B cell (primary cell): Measurements from ENCODE around the gene GSS. TPM values are rescaled to one million over a fixed set of nuclear protein-coding genes. Genes with fewer than 3 reads are reported as not detected.

Experiments
- ATAC-seq: fragments of 200-7000 bp; cut with Tn5 transposase; one replicate; pipeline ENCODE4 v1.10.0; 2021; ENCODE audit warnings: low read depth, mild to moderate bottlenecking, moderate number of reproducible peaks, moderate library complexity
- CTCF ChIA-PET: fragments of 350-600 bp; sonication (Branson Sonifier 250); formaldehyde crosslinking; loops from one replicate; lab custom pipeline; 2021; ENCODE audit warnings: antibody characterized with exemption, inconsistent platforms; lab: Charles Lee
- POLR2A ChIA-PET: fragments of 350-600 bp; sonication (Branson Sonifier 250); formaldehyde crosslinking; loops from one replicate; lab custom pipeline; 2021; ENCODE audit warnings: antibody characterized with exemption; lab: Charles Lee
- DNase-seq: peaks from one replicate; pipeline ENCODE4 v3.0.0; 2013
- H2AFZ ChIP-seq: 2 replicates; pipeline ENCODE4 v1.6.1; 2012; ENCODE audit warnings: mild to moderate bottlenecking, low read depth, low read length; ENCODE audit not compliant: insufficient read depth, poor library complexity, severe bottlenecking
- H3K27ac ChIP-seq, 2 donors: 1 replicate in 1 of 2; 2 replicates in 1 of 2; pipeline ENCODE4 v1.5.1; 2012 to 2013; ENCODE audit warnings: low read length in 2 of 2, mild to moderate bottlenecking in 2 of 2, moderate library complexity in 1 of 2
- H3K27me3 ChIP-seq, 4 experiments: fragments of 200-600 bp in 1 of 4; sonication (generic) in 1 of 4; replicated peaks in 1 of 4; 1 replicate in 2 of 4; 2 replicates in 2 of 4; pipeline versions ENCODE4 v1.6.1 to v1.7.0; 2013 to 2016; ENCODE audit warnings: low read length in 3 of 4, mild to moderate bottlenecking in 2 of 4, mixed read lengths in 1 of 4, moderate library complexity in 1 of 4; ENCODE audit not compliant: insufficient read depth in 4 of 4, control insufficient read depth in 3 of 4; ENCODE audit errors: control extremely low read depth in 1 of 4
- H3K36me3 ChIP-seq, 2 experiments: replicated peaks in 1 of 2; 1 replicate in 1 of 2; 2 replicates in 1 of 2; pipeline versions ENCODE4 v1.6.1 to v1.7.1; 2013; ENCODE audit warnings: low read length in 1 of 2; ENCODE audit not compliant: insufficient read depth in 2 of 2, control insufficient read depth in 1 of 2; ENCODE audit errors: control extremely low read depth in 1 of 2, extremely low read depth in 1 of 2
- H3K4me1 ChIP-seq, 2 donors: fragments of 200-600 bp in 1 of 2; sonication (generic) in 1 of 2; 1 replicate in 1 of 2; 2 replicates in 1 of 2; pipeline versions ENCODE4 v1.5.1 to v1.6.1; 2013 to 2017; ENCODE audit warnings: low read length in 2 of 2; ENCODE audit not compliant: control insufficient read depth in 2 of 2, insufficient read depth in 2 of 2
- H3K4me2 ChIP-seq: replicated peaks from 2 replicates; pipeline ENCODE3; 2012; ENCODE audit warnings: mild to moderate bottlenecking, low read depth, low read length; ENCODE audit not compliant: poor library complexity, severe bottlenecking
- H3K4me3 ChIP-seq, 5 experiments: fragments of 200-600 bp in 1 of 5; sonication (generic) in 1 of 5; 1 replicate in 3 of 5; 2 replicates in 2 of 5; pipeline versions ENCODE4 v1.5.1 to v1.7.0; 2011 to 2016; ENCODE audit warnings: low read length in 4 of 5, mild to moderate bottlenecking in 4 of 5, low read depth in 2 of 5, control low read depth in 1 of 5, moderate library complexity in 1 of 5; ENCODE audit not compliant: insufficient read depth in 1 of 5; ENCODE audit errors: control extremely low read depth in 1 of 5, extremely low read depth in 1 of 5
- H3K79me2 ChIP-seq: fragments of 200-600 bp; sonication (generic); one replicate; pipeline ENCODE4 v1.6.0; 2016; ENCODE audit warnings: low read length; ENCODE audit not compliant: control insufficient read depth, insufficient read depth
- H3K9ac ChIP-seq: fragments of 200-600 bp; sonication (generic); 2 replicates; pipeline ENCODE4 v1.6.1; 2017; ENCODE audit warnings: mild to moderate bottlenecking, low read length, moderate library complexity
- H3K9me3 ChIP-seq, 3 donors: one replicate each; pipeline versions ENCODE4 v1.6.1 to v1.7.1; 2013; ENCODE audit warnings: low read length in 2 of 3; ENCODE audit not compliant: control insufficient read depth in 2 of 3, insufficient read depth in 1 of 3; ENCODE audit errors: control extremely low read depth in 1 of 3
- H4K20me1 ChIP-seq: 2 replicates; pipeline ENCODE4 v1.6.0; 2012; ENCODE audit warnings: mild to moderate bottlenecking, low read length; ENCODE audit not compliant: insufficient read depth, control insufficient read depth, poor library complexity, severe bottlenecking
- H3K27ac Mint-ChIP-seq: one replicate; pipeline ENCODE4 v1.8.0; 2021; ENCODE audit warnings: mixed read lengths
- H3K27me3 Mint-ChIP-seq: one replicate; pipeline ENCODE4 v1.8.0; 2021; ENCODE audit warnings: mixed read lengths
- H3K4me1 Mint-ChIP-seq: one replicate; pipeline ENCODE4 v1.8.0; 2021; ENCODE audit warnings: mixed read lengths
- H3K4me3 Mint-ChIP-seq: one replicate; pipeline ENCODE4 v1.8.0; 2021; ENCODE audit warnings: mixed read lengths
- H3K9me3 Mint-ChIP-seq: one replicate; pipeline ENCODE4 v1.8.0; 2022; ENCODE audit warnings: mixed read lengths; ENCODE audit not compliant: insufficient read depth
- CTCF ChIP-seq: fragments of 200-600 bp; IDR thresholded peaks from one replicate; pipeline ENCODE4 v1.8.0; 2022; ENCODE audit warnings: antibody characterized with exemption, mild to moderate bottlenecking
- EZH2 ChIP-seq: IDR thresholded peaks from 2 replicates; pipeline ENCODE4 v1.6.1; 2012; ENCODE audit warnings: borderline replicate concordance, low read depth, mild to moderate bottlenecking, moderate library complexity, low read length; ENCODE audit not compliant: insufficient read depth, poor library complexity, severe bottlenecking
- WGBS: methylation state at CpG from one replicate; pipeline ENCODE4 v1.1.5; 2013; ENCODE audit warnings: missing lambda C conversion rate; ENCODE audit not compliant: insufficient coverage; 5-methylcytosine and 5-hydroxymethylcytosine counted together
- intact Hi-C: fragments of 100-400 bp; cut with micrococcal nuclease; formaldehyde crosslinking; loops from one replicate; pipeline ENCODE4 v1.10.0; 2022
- polyA plus RNA-seq: library from polyadenylated mRNA; depleted of rRNA; stranded (reverse); fragments of >200 nt; gene quantifications from 2 replicates; pipeline ENCODE4 v1.2.3, GENCODE V29; 2012
- total RNA-seq, 2 donors: library from RNA; stranded (reverse); fragments of 120-200 nt in 1 of 2; gene quantifications; 1 replicate in 1 of 2; 2 replicates in 1 of 2; pipeline versions ENCODE4 v1.2.3 to v1.2.4, GENCODE V29; 2013 to 2022

The GSS gene
- total and polyA plus RNA-seq, 2 donors (not counting 1 experiment from before 2014, with no cell fraction given): 22.5 to 28.6 TPM

GRCh38 chr20:34993941-34994508 is 38.4 kb upstream of the GSS start:
- TF ChIP-seq CTCF (no peak), EZH2 (no peak)
- Mint-ChIP-seq H3K4me3 (no peak overlapping the region), H3K4me1 (no peaks in the 10 kb centered on the region), H3K27me3 (no peaks in the 10 kb centered on the region), H3K9me3 (no peaks in the 10 kb centered on the region), H3K27ac (no peak overlapping the region)
- H2AFZ ChIP-seq: no peak overlapping the region
- no peaks in the 10 kb centered on the region for H3K79me2 ChIP-seq
- no peaks in the 10 kb centered on the region for H3K4me1 ChIP-seq
- intact Hi-C loops: no loop called here
- no peaks in the 10 kb centered on the region for H4K20me1 ChIP-seq
- DNase-seq: no peak
- no peak overlapping the region for H3K27ac ChIP-seq
- H3K36me3 ChIP-seq: peaks cover 0 to 24% of the 10 kb centered on the region in 2 experiments
- H3K9ac ChIP-seq: no peak overlapping the region
- H3K4me3 ChIP-seq: no peak overlapping the region
- no peaks in the 10 kb centered on the region for H3K9me3 ChIP-seq
- ATAC-seq: no peak
- no peaks in the 10 kb centered on the region for H3K27me3 ChIP-seq
- ChIA-PET CTCF (no interaction called here), POLR2A (no interaction called here)
- 93% methylated on average over 22 of the region's 22 CpGs for WGBS
- H3K4me2 ChIP-seq: no peak overlapping the region

GRCh38 chr20:34992751-34993417 is 37.3 kb upstream of the GSS start:
- ChIA-PET POLR2A (no interaction called here), CTCF (no interaction called here)
- Mint-ChIP-seq H3K27ac (no peak overlapping the region), H3K27me3 (no peaks in the 10 kb centered on the region), H3K9me3 (no peaks in the 10 kb centered on the region), H3K4me1 (no peaks in the 10 kb centered on the region), H3K4me3 (no peak overlapping the region)
- H3K36me3 ChIP-seq: peaks cover 0 to 19% of the 10 kb centered on the region in 2 experiments
- DNase-seq (no peak), ATAC-seq (no peak)
- no peaks in the 10 kb centered on the region for H3K79me2 ChIP-seq
- no peaks in the 10 kb centered on the region for H3K9me3 ChIP-seq
- H3K27me3 ChIP-seq: no peaks in the 10 kb centered on the region
- no peaks in the 10 kb centered on the region for H3K4me1 ChIP-seq
- H4K20me1 ChIP-seq: no peaks in the 10 kb centered on the region
- H3K9ac ChIP-seq: no peak overlapping the region
- no peak overlapping the region for H3K4me2 ChIP-seq
- H2AFZ ChIP-seq: no peak overlapping the region
- no peak for TF ChIP-seq EZH2
- no peak for TF ChIP-seq CTCF
- intact Hi-C loops: no loop called here
- no peak overlapping the region for H3K27ac ChIP-seq
- WGBS: 94% methylated on average over 20 of the region's 20 CpGs
- H3K4me3 ChIP-seq: no peak overlapping the region
